ENCODE data around the gene PXDN. TPM values are rescaled to one million over a fixed set of nuclear protein-coding genes. Genes with fewer than 3 reads are reported as not detected.
A peak's percentile ranks its signal among the peaks of the same experiment; 100 is the strongest.
"Not testable (repeated sequence)": the region's sequence is repeated elsewhere in the genome, so short reads cannot be mapped to it uniquely, and the experiment has no call there.

The PXDN gene
- polyA plus RNA-seq, 4 donors: 154 to 191 (median 170) TPM

- DNase-seq (ENCODE audit: low read depth in 4 of 4, low spot score in 2 of 4): no peak
Measured at GRCh38 chr2:1639086-1639858, 105.0 kb downstream of the PXDN start.

GRCh38 chr2:1638281-1638860, 105.9 kb downstream of the PXDN start:
- no peak for DNase-seq (ENCODE audit: low read depth in 4 of 4, low spot score in 2 of 4)

- DNase-seq (ENCODE audit: low read depth in 4 of 4, low spot score in 2 of 4): no peak
Measured at GRCh38 chr2:1636791-1637415, 107.4 kb downstream of the PXDN start.

GRCh38 chr2:1635823-1636222, 108.5 kb downstream of the PXDN start:
- DNase-seq (ENCODE audit: low read depth in 4 of 4, low spot score in 2 of 4): no peak

GRCh38 chr2:1634681-1635341, 109.5 kb downstream of the PXDN start:
- no peak for DNase-seq (ENCODE audit: low read depth in 4 of 4, low spot score in 2 of 4)

GRCh38 chr2:1633936-1634587, 110.3 kb downstream of the PXDN start:
- DNase-seq (ENCODE audit: low read depth in 4 of 4, low spot score in 2 of 4): no peak

- DNase-seq (ENCODE audit: low read depth in 4 of 4, low spot score in 2 of 4): no peak
Measured at GRCh38 chr2:1633092-1633671, 111.1 kb downstream of the PXDN start.

- no peak for DNase-seq (ENCODE audit: low read depth in 4 of 4, low spot score in 2 of 4)
Measured at GRCh38 chr2:1632510-1632909, 111.8 kb downstream of the PXDN start.

- DNase-seq (ENCODE audit: low read depth in 4 of 4, low spot score in 2 of 4): no peak
Measured at GRCh38 chr2:1632002-1632348, 112.3 kb downstream of the PXDN start.

GRCh38 chr2:1631292-1632001, 112.9 kb downstream of the PXDN start:
- no peak for DNase-seq (ENCODE audit: low read depth in 4 of 4, low spot score in 2 of 4)

- no peak for DNase-seq (ENCODE audit: low read depth in 4 of 4, low spot score in 2 of 4)
Measured at GRCh38 chr2:1628893-1629292, 115.4 kb downstream of the PXDN start.

GRCh38 chr2:1627628-1628381, 116.5 kb downstream of the PXDN start:
- no peak for DNase-seq (ENCODE audit: low read depth in 4 of 4, low spot score in 2 of 4)

- no peak for DNase-seq (ENCODE audit: low read depth in 4 of 4, low spot score in 2 of 4)
Measured at GRCh38 chr2:1626271-1626681, 118.0 kb downstream of the PXDN start.

GRCh38 chr2:1625281-1626001, 118.9 kb downstream of the PXDN start:
- DNase-seq (ENCODE audit: low read depth in 4 of 4, low spot score in 2 of 4): peak in 1 of 4 donors; percentile 34

- no peak for DNase-seq (ENCODE audit: low read depth in 4 of 4, low spot score in 2 of 4)
Measured at GRCh38 chr2:1623906-1624445, 120.3 kb downstream of the PXDN start.

- DNase-seq (ENCODE audit: low read depth in 4 of 4, low spot score in 2 of 4): no peak
Measured at GRCh38 chr2:1622521-1623200, 121.7 kb downstream of the PXDN start.

GRCh38 chr2:1621976-1622375, 122.3 kb downstream of the PXDN start:
- not testable (repeated sequence) for DNase-seq (ENCODE audit: low read depth in 4 of 4, low spot score in 2 of 4)

GRCh38 chr2:1621501-1621900, 122.8 kb downstream of the PXDN start:
- DNase-seq (ENCODE audit: low read depth in 4 of 4, low spot score in 2 of 4): no peak

Measured in left renal cortex interstitium (tissue), 4 donors.